MM.1S (cell line): Measurements from ENCODE around the gene BSN.

ENCODE experiments used
- DNase-seq: peaks from one replicate; pipeline ENCODE4 v3.0.0-alpha.2; 2015
- H2AFZ ChIP-seq: fragments of 300-600 bp; sonication (generic); 2 replicates; pipeline ENCODE4 v1.6.0; 2016; ENCODE audit warnings: antibody characterized with exemption, low read length
- H3F3A ChIP-seq: fragments of 300-600 bp; sonication (generic); 2 replicates; pipeline ENCODE4 v1.6.1; 2016; ENCODE audit warnings: mild to moderate bottlenecking, antibody characterized with exemption, low read length, moderate library complexity, mixed read lengths; ENCODE audit not compliant: insufficient read depth
- H3K27ac ChIP-seq: fragments of 300-600 bp; sonication (generic); 2 replicates; pipeline ENCODE4 v1.5.1; 2016; ENCODE audit warnings: mild to moderate bottlenecking, low read length
- H3K27me3 ChIP-seq: fragments of 300-600 bp; sonication (generic); replicated peaks from 2 replicates; pipeline ENCODE4 v1.6.0; 2016; ENCODE audit warnings: low read length; ENCODE audit not compliant: insufficient read depth
- H3K36me3 ChIP-seq: fragments of 300-600 bp; sonication (generic); replicated peaks from 2 replicates; pipeline ENCODE4 v1.6.1; 2016; ENCODE audit warnings: mild to moderate bottlenecking, low read length, mixed read lengths; ENCODE audit not compliant: insufficient read depth
- H3K4me1 ChIP-seq: fragments of 300-600 bp; sonication (generic); 2 replicates; pipeline ENCODE4 v1.6.1; 2016; ENCODE audit warnings: low read length, mixed read lengths
- H3K4me2 ChIP-seq: fragments of 300-600 bp; sonication (generic); 2 replicates; pipeline ENCODE4 v1.6.0; 2016; ENCODE audit warnings: low read depth, low read length
- H3K4me3 ChIP-seq: fragments of 300-600 bp; sonication (generic); 2 replicates; pipeline ENCODE4 v1.5.1; 2016; ENCODE audit warnings: low read length, mixed read lengths
- H3K79me2 ChIP-seq: fragments of 300-600 bp; sonication (generic); 2 replicates; pipeline ENCODE4 v1.6.1; 2016; ENCODE audit warnings: mixed run types, low read length, mixed read lengths
- H3K9ac ChIP-seq: fragments of 300-600 bp; sonication (generic); 2 replicates; pipeline ENCODE4 v1.6.1; 2016; ENCODE audit warnings: low read length, mixed read lengths
- H3K9me2 ChIP-seq: fragments of 300-600 bp; sonication (generic); replicated peaks from 2 replicates; pipeline ENCODE4 v1.6.1; 2016; ENCODE audit warnings: mild to moderate bottlenecking, low read length, mixed read lengths; ENCODE audit not compliant: insufficient read depth
- H3K9me3 ChIP-seq: fragments of 300-600 bp; sonication (generic); replicated peaks from 2 replicates; pipeline ENCODE4 v1.6.1; 2016; ENCODE audit warnings: mild to moderate bottlenecking, low read length, mixed read lengths; ENCODE audit not compliant: insufficient read depth
- H4K20me1 ChIP-seq: fragments of 300-600 bp; sonication (generic); 2 replicates; pipeline ENCODE4 v1.6.1; 2016; ENCODE audit warnings: mild to moderate bottlenecking, low read length, moderate library complexity, mixed read lengths; ENCODE audit not compliant: insufficient read depth
- CTCF ChIP-seq: fragments of 300-600 bp; sonication (generic); IDR thresholded peaks from 2 replicates; pipeline ENCODE4 v1.5.1; 2016; ENCODE audit warnings: antibody characterized with exemption, low read length, mixed read lengths
- EZH2 ChIP-seq: fragments of 300-600 bp; sonication (generic); optimal IDR thresholded peaks from 2 replicates; pipeline ENCODE3; 2017; ENCODE audit warnings: low read depth, mild to moderate bottlenecking, antibody characterized with exemption, low read length, mixed read lengths
- EZH2phosphoT487 ChIP-seq: fragments of 300-600 bp; sonication (generic); IDR thresholded peaks from 2 replicates; pipeline ENCODE4 v1.6.1; 2018; ENCODE audit warnings: antibody characterized with exemption, low read length

Gene BSN

GRCh38 chr3:49717211-49717958 lies 163.1 kb downstream of the BSN start:
- no peak overlapping the region for H3K4me2 ChIP-seq
- no peak overlapping the region for H2AFZ ChIP-seq
- no peaks in the 10 kb centered on the region for H3K36me3 ChIP-seq
- TF ChIP-seq EZH2phosphoT487 (no peak), EZH2 (no peak), CTCF (no peak)
- no peak overlapping the region for H3K9ac ChIP-seq
- peaks cover 15% of the 10 kb centered on the region for H3K79me2 ChIP-seq
- no peaks in the 10 kb centered on the region for H4K20me1 ChIP-seq
- H3K9me3 ChIP-seq: no peaks in the 10 kb centered on the region
- no peaks in the 10 kb centered on the region for H3K9me2 ChIP-seq
- no peaks in the 10 kb centered on the region for H3F3A ChIP-seq
- no peak overlapping the region for H3K4me3 ChIP-seq
- H3K4me1 ChIP-seq: 0 out of 2 replicates have a peak, but pooled peaks cover under 1% of the 10 kb centered on the region
- no peaks in the 10 kb centered on the region for H3K27me3 ChIP-seq
- no peak overlapping the region for H3K27ac ChIP-seq
- no peak for DNase-seq

- no peak overlapping the region for H2AFZ ChIP-seq
- no peak overlapping the region for H3K9ac ChIP-seq
- TF ChIP-seq EZH2 (no peak), EZH2phosphoT487 (no peak), CTCF (no peak)
- H3K36me3 ChIP-seq: no peaks in the 10 kb centered on the region
- no peak overlapping the region for H3K4me2 ChIP-seq
- no peak overlapping the region for H3K4me3 ChIP-seq
- H3F3A ChIP-seq: no peaks in the 10 kb centered on the region
- H4K20me1 ChIP-seq: no peaks in the 10 kb centered on the region
- peaks cover 23% of the 10 kb centered on the region for H3K79me2 ChIP-seq
- no peak for DNase-seq
- no peaks in the 10 kb centered on the region for H3K9me2 ChIP-seq
- peaks cover 5% of the 10 kb centered on the region for H3K4me1 ChIP-seq
- no peak overlapping the region for H3K27ac ChIP-seq
- no peaks in the 10 kb centered on the region for H3K27me3 ChIP-seq
- H3K9me3 ChIP-seq: no peaks in the 10 kb centered on the region
These were observed 163.9 kb downstream of the BSN start for GRCh38 chr3:49717959-49718857.

GRCh38 chr3:49718858-49719213 lies 164.6 kb downstream of the BSN start:
- Histone ChIP-seq H3K4me2 (peak overlapping the region; percentile 41; the same call in 1 of the 2 replicates), H3K27ac (no peak overlapping the region), H3K27me3 (no peaks in the 10 kb centered on the region), H3K9me2 (no peaks in the 10 kb centered on the region), H3K9ac (no peak overlapping the region), H3K4me3 (no peak overlapping the region), H2AFZ (no peak overlapping the region), H3F3A (peaks cover 4% of the 10 kb centered on the region; the same call in 1 of the 2 replicates), H3K36me3 (no peaks in the 10 kb centered on the region), H3K79me2 (peaks cover 29% of the 10 kb centered on the region), H3K9me3 (no peaks in the 10 kb centered on the region), H3K4me1 (peaks cover 5% of the 10 kb centered on the region), H4K20me1 (no peaks in the 10 kb centered on the region)
- TF ChIP-seq EZH2phosphoT487: no peak
- TF ChIP-seq EZH2: no peak
- TF ChIP-seq CTCF: no peak
- DNase-seq: no peak
